GM12801 (cell line): ENCODE data around the gene DIO2.

Experiments used
- CTCF ChIP-seq: IDR thresholded peaks from one replicate; pipeline ENCODE4 v1.5.1; 2011; ENCODE audit warnings: control low read depth; ENCODE audit not compliant: insufficient read length; ENCODE audit errors: extremely low read depth

Gene DIO2

DNA sequence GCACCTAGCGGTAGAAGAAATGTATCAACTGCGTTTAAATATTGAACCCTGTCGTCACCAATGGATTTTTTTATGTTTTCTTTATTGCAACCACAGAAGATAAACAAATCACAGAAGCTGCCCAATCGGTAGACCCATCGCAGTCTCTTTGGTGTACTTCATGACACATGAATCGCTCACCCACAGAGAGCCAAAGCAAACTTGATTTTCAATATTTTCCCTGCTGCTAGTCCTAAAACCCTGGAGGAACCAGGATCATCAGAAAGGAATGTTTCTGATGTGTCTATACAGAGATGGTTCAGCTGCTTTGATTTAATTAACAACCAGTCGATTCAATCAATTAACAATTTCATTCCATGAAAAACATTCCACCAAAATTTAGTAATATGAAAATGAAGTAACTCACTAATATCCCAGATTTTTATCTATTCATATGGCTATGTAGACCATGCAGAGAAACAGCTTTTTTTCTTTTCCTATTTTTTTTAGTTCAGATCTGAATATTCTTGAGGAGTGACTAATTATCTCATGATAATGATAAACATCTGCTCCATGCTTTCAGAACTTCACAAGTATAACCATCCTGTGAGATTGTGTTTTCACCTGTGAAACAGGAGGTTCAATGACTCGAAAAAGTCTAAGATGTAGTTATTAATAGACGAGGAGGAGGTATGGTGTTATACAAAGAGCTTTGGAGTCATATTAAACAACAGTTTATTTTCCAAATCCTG, 46.1 kb downstream of the DIO2 start:
- no peak for TF ChIP-seq CTCF

GRCh38 chr14:80152763-80153162, 58.5 kb downstream of the DIO2 start:
- TF ChIP-seq CTCF: no peak

GRCh38 chr14:80152166-80152565, 59.1 kb downstream of the DIO2 start:
- TF ChIP-seq CTCF: no peak

GRCh38 chr14:80150301-80150700, 61.0 kb downstream of the DIO2 start:
- no peak for TF ChIP-seq CTCF
